IPS-18c (cell line): ENCODE measurements around the gene KCNIP1.
A peak's percentile ranks its signal among the peaks of the same experiment; 100 is the strongest.

Source experiments
- H3K4me3 ChIP-seq: 2 replicates; pipeline ENCODE4 v1.7.0; 2013; ENCODE audit warnings: low read depth, mild to moderate bottlenecking, low read length, moderate library complexity; ENCODE audit not compliant: insufficient read depth
- H3K9me3 ChIP-seq: one replicate; pipeline ENCODE4 v1.6.1; 2013; ENCODE audit warnings: mild to moderate bottlenecking, low read length, moderate library complexity; ENCODE audit not compliant: control insufficient read depth, insufficient read depth

KCNIP1 gene

DNA sequence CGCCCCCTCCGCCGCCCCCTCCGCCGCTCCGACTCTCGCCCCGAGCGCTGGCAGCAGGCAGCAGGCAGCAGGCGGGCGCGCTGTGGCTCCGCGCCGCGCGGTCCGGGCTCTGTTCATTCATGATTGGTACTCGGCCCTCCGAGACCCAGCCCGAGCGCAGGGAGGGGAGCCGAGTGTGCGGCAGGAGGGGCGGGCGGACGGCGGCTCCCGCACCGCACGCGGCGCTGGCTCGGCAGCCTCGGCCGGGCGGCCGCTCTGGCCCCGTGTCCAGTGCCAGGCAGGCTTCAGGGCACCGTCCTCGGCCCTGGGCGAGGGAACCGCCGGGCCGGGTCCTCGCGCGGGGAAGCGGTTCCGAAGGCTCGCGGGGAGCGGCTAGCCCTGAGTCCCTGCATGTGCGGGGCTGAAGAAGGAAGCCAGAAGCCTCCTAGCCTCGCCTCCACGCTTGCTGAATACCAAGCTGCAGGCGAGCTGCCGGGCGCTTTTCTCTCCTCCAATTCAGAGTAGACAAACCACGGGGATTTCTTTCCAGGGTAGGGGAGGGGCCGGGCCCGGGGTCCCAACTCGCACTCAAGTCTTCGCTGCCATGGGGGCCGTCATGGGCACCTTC is at the start of gene KCNIP1:
TSS of gene KCNIP1 (plus strand) at position 31 of the 607 bp plus-strand sequence.
- Histone ChIP-seq H3K4me3 (peak within 1 kb of the TSS; percentile 49), H3K9me3 (no peaks in the 10 kb centered on the region)

DNA sequence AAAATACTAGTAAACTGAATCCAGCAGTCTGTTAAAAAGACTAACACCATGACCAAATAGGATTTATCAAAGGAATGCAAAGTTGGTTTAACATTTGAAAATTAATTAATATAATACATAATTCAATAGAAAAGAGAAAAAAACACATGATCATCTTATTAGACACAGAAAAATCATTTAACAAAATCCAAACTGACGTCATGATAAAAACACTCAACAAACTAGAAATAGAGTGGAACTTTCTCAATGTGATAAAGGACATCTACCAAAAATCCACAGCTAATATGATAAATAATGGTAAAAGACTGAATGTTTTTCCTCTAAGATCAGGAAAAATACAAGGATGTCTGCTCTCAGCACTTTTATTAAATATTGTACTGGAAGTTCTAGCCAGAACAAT is 40.4 kb upstream of the KCNIP1 start:
- Histone ChIP-seq H3K9me3 (no peaks in the 10 kb centered on the region), H3K4me3 (no peak overlapping the region)

DNA sequence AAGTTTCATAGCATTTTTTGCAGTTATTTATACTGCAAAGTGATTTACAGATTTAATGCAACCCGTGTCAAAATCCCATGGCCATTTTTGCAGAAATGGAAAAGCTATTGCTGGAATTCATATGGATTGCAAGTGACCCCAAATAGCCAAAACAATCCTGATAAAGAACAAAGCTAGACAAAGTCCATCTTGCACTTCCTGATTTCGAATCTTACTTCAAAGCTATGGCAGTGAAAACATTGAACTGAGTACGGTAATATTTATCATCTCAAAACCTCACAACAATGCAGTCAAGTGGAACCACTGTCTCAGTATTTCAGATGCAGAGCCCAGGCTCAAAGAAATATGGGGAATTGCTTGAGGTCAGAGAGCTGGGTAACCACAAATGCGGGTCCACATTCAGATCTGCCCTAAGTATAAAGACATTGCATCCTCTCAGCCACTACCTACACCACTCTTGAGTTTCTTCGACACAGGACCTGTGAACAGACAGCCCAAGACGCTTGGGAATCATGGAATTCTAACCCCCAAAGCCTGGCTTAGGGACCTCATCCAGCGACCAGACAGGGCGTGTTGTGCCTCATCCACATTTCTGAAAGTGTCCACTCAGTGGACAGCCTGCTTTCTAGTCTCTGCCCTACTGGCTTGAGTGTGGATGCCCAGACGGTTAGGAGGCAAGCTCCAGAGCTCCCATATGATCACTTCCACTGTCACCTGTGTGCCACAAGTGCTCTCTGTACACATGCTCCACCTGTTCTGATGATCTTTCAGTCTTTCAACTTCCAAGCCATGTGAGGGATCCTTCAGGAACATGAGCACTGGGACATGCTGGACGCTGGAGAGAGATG is 39.3 kb upstream of the KCNIP1 start:
- Histone ChIP-seq H3K9me3 (no peaks in the 10 kb centered on the region), H3K4me3 (no peak overlapping the region)

DNA sequence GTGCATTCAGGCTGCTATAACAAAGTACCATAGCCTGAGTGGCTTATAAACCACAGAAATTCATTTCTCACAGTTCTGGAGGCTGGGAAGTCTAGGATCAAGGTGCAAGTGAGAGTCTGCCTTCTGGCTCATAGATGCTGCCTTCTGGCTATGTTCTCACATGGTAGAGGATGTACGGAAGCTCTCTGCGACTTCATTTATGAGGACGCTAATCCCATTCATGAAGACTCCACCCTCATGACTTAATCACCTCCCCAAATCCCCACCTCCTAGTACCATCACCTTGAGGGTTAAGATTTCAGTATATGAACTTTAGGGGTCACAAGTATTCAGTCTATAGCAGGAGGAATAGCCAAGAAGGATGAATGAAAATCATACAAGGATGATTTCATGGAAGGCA is 37.3 kb upstream of the KCNIP1 start:
- H3K4me3 ChIP-seq: no peak overlapping the region
- H3K9me3 ChIP-seq: no peaks in the 10 kb centered on the region

DNA sequence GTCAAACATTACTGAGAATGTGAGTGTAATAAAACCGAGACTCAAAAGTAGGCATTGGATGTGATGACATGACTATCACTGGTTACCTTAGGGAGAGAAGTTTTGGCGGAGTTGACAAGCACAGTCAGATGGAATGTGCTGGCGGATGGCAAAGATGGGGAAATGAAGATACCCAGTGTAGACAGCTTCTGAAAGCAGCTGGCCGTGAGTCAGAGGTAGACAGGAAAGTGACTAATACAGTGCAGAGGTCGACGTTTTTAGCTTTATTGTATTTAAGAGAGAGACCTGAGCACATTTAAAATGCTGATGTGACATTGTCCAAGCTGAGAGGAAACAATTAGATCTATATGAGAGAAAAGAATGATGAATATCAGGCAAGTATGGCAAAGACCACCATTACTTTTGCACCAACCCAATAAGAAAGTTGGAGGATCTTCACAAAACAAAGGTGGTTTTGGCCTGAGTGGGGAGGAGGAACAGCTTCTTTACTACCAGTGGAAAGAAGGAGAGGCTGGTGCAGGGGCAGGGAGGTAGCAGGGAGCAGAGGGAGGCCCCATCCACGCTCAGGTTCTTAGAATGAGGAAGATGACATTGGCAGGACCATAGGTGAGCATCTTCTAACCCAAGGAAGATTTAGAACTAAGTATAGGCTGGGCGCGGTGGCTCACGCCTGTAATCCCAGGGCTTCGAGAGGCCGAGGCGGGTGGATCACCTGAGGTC is 36.7 kb upstream of the KCNIP1 start:
- no peaks in the 10 kb centered on the region for H3K9me3 ChIP-seq
- no peak overlapping the region for H3K4me3 ChIP-seq

DNA sequence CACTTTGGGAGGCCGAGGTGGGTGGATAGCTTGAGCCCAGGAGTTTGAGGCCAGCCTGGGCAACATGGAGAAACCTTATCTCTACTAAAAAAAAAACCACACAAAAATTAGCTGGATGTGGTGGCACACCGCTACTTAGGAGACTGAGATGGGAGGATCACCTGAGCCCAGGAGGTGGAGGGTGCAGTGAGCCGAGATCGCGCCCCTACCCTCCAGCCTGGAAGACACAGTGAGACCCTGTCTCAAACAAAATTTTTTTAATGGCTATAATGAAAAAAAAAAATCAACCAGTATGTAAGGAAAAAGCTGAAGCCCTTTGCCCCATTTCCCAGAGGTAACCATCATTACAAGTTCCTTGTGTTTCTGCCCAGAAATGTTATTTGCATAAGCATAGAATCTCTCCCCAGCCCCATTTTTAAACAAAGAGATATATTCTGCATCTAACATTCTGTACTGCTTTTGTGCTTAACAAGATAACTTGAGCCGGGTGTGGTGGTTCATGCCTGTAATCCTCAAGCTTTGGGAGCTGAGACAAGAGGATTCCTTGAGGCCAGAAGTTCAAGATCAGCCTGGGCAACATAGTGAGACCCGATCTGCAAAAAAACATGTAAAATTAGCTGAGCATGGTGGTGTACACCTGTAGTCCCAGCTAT is 35.1 kb upstream of the KCNIP1 start:
- Histone ChIP-seq H3K4me3 (no peak overlapping the region), H3K9me3 (no peaks in the 10 kb centered on the region)

DNA sequence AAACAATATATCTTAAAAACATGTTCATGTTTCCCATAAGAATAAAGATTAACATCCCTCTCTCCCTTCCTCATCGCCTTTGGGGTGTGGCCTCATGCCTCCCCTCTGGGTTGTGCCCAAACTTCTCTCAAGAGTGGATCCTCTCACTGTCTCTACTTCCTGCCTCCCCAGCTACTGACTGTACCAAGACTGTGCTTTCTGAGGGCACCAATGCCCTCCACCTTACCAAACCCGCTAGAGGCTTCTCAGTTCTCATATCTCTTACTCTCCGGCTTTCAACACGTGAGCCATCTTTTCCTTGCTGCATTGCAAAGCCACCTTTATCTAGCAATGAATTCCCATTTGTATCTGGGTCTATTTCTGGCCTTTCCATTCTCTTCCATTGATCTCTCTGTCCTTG is 34.4 kb upstream of the KCNIP1 start:
- Histone ChIP-seq H3K9me3 (no peaks in the 10 kb centered on the region), H3K4me3 (no peak overlapping the region)

DNA sequence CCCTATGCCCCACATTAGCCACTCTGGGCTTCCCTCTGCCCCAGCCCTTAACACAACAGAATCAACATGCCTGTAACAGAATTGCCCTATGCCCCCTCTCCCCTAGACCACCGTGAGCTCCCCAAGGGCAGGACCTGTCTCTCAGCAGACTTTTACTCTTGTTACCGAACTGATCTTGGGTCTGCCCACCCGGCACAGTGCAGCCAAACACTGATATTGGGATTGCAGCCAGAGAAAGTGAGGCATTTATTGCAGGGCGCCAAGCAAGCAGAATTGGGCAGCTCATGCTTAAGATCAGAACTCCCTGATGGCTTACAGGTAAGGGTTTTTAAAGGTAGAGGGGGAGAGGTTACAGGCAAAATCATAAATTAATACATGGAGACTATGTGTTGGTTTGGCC is 33.5 kb upstream of the KCNIP1 start:
- Histone ChIP-seq H3K9me3 (no peaks in the 10 kb centered on the region), H3K4me3 (no peak overlapping the region)

DNA sequence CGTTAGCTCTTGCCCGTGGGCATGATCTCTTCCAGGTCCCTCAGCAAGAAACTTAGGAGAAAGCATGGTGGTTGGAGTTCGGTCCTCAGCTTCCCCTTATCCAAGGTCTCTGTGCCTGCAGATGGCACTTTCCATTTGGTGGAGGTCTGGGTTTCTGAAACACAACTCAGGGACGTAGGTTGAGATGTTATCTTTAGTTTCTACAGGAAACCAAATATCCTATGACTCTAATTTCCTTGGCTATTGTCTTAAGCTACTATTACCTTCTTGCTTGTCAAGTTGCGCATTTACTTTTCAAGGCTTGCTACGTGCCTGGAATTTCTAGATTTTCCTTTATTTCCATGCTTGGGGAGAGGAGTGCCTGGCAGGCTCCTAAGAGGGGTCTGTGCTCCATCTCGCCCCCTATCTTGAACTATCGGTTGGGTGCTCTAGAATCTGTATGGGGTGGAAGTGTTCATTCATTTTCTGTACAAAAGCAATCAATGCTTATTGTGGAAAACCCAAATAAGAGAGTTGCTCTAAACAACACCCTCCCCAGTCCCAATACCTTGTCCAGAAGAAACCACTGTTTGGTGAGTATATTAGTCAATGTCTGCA is 32.9 kb upstream of the KCNIP1 start:
- H3K9me3 ChIP-seq: no peaks in the 10 kb centered on the region
- no peak overlapping the region for H3K4me3 ChIP-seq

DNA sequence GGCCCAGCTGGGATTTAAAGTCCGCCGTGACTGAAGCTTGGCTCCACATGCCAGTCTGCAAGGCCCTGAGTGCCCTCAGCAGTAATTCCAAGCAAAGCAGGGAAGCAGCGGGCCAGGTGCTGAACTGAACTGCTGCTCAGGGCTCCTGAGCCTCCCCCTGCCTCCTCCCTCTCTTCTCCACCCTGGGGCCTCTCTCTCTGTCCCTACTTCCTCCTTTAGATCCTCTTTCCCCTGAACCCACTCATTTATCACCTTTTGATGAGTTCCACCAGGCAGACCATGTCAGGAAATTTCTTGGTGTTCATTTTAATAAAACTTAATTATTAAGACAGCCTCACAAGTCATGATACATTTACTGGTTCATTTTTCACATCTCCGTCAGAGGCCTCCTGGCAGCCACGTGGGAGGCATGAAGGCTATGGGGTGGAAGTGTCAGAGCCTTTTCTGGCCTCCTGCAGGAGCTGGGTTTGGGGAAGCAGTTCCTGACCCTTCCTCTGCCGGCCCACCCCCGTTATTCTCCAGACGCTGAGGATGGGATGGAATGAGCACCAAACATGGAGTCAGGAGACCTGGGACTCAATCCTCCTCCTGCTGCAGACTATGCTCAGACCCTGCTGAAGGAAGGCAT is 32.2 kb upstream of the KCNIP1 start:
- Histone ChIP-seq H3K9me3 (no peaks in the 10 kb centered on the region), H3K4me3 (no peak overlapping the region)

DNA sequence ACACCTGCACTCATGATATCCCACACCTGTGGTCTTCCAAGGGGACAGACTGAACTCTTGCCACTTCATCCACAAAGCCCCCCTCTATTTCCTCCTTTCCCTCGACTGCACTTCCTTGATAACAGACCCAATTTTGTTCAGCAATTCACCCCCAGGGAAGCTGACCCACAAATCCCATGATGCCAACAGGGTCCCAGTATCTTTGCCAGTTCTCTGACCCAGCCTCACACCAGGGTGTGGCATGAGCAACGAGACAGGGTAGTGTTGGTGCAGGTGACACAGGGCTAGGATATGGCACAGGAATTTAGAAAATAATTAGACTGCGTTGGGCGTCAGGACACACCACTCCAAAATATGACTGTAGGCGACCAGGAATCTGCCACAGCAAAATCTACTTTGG is 30.2 kb upstream of the KCNIP1 start:
- no peaks in the 10 kb centered on the region for H3K9me3 ChIP-seq
- H3K4me3 ChIP-seq: no peak overlapping the region

DNA sequence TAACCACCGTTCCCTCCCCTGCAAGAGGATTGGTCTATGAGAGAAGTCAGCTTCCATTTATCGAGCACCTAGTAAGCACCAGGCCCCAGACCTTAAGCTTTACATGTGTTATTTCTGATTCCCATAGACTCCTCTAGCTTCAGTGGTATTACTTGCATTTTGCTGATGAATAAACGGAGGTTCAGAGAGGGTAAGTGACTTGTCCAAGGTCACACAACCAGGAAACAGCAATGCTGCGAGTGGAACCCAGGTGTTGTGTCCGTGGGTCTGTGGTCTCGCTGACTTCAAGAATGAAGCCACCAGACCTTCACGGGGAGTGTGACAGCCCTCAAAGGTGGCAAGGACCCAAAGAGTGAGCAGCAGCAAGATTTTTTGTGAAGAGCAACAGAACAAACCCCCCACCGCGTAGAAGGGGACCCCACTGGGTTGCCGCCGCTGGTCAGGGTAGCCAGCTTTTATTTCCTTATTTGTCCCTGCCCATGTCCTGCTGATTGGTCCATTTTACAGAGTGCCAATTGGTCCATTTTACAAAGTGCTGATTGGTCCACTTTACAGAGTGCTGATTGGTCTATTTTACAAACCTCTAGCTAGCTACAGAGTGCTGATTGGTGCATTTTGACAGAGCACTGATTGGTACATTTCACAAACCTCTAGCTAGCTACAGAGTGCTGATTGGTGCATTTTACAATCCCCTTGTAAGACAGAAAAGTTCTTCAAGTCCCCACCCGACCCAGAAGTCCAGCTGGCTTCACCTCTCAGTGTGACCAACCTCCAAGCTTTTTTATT is 29.1 kb upstream of the KCNIP1 start:
- H3K4me3 ChIP-seq: no peak overlapping the region
- no peaks in the 10 kb centered on the region for H3K9me3 ChIP-seq

DNA sequence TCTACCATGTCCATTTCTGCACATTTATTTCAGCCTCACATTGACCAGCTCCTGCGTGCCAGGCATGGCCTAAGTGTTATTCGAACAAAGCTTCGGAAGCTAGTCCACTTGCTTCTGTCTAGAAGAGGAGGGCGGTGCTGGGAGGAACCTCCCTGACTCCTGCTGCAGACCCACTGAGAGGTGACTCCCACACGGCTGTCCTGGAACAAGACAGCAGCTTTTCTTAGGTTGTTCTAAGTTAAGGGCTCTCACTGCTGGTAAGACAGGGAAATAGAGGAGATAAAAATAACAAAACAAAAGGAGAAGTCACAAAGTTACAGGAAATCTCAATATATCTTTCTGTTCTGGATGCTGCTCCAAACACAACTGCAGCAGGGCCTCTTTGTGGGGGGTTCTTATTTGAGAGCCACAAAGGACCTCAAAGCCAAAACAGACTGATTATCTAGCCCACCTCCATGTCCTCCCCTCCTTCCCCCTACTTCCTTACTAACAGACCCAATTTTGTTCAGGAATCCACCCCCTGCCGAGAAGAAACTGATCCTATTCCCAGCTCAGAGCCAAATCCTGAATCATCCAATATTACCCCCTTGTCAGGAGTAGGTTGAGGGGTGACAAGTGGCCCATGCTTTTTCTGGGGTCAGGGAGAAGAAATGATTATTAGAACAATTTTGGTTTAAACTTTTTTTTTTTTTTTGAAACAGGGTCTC is 28.4 kb upstream of the KCNIP1 start:
- H3K4me3 ChIP-seq: no peak overlapping the region
- H3K9me3 ChIP-seq: no peaks in the 10 kb centered on the region

DNA sequence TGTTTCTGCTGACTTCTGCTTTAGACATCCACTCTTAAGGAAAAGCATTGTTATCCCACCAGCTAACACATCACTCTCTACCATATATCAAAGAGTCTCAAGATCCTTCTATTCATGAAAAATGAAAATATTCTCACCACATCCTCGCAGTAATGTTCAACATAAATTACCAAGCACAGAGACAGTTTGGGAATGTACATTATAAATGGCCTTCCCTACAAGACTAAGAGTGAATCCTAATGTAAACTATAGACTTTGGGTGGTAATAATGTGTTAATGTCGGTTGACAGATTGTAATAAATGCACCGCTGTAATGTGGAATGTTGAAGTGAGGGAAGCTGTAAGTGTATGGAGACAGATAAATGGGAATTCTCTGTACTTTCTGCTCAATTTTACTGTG is 27.1 kb upstream of the KCNIP1 start:
- Histone ChIP-seq H3K4me3 (no peak overlapping the region), H3K9me3 (no peaks in the 10 kb centered on the region)

DNA sequence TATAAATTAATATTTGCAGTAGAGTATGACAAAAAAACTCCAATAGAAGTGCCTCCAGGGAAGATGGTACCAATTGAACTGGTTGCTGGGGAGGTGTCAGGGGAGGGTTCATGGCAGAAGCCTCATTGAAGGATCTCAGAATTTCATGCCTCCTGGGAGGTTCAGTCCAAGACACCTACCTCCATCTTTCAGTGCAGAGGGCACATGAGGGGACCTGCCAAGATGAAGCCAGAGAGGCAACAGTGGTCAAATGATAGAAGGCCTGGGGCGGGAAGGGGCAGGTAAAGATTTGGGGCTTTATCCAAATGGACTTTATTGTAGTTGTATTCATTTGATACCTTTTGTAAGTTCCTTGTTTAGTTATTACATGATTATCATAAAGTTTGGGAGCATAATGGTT is 25.9 kb upstream of the KCNIP1 start:
- Histone ChIP-seq H3K9me3 (no peaks in the 10 kb centered on the region), H3K4me3 (no peak overlapping the region)

DNA sequence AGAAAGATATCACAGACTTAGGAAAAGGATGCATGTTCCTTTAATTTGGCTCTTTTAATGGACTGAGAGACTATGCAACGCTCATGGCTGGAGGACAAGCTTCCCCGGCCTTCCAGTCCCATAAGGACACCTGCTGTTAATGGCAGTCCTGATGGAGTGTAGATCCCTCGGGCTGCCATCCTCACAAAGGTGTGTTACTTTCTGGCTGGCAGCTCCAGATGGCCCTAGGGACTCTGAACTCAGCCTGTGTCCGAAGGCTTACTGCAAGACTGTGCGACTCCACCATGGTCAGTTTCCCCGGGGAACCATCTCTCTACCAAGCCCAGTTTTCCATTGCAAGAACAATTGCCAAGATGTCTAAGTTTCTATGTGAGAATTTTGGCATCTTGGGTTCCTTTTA is 25.5 kb upstream of the KCNIP1 start:
- H3K9me3 ChIP-seq: no peaks in the 10 kb centered on the region

More for the DNA sequence above, 25.5 kb upstream of the KCNIP1 start:
- H3K4me3 ChIP-seq: no peak overlapping the region
